ENCODE measurements around the gene GPR132.

- no peak for TF ChIP-seq CTCF (conservative IDR thresholded peaks at IDR 0.05)
- TF ChIP-seq EZH2 (IDR thresholded peaks at IDR 0.05; ENCODE audit: low read depth) = no peak
Observed at GRCh38 chr14:105069871-105070759, 4.9 kb upstream of the GPR132 start.

All from PC-9 (cell line).